ENCODE measurements around the gene NUP153.

Gene NUP153

DNA sequence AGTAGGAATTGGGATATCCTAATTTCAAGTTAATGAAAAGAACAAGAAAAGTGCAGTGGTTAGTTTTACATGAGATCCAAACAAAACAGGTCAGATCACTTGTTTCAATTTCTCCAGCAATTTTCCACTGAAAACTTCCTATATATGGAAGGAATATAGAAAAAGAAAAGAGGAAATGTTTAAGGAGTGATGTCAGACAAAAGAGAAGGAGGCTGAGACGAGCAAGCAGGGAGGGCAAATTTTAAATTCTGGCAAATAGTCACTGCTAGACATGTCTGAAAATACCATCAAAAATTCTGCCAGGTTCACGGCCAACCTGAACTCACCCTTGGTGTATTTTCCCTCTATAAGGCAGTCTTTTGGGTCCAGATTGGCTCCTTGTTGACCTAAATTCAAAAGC, 9.5 kb upstream of the NUP153 start:
- TF ChIP-seq REST (IDR thresholded peaks at IDR 0.05; ENCODE audit: insufficient read depth in 1 of 2, low read depth in 2 of 2, low read length in 2 of 2) (no peak), FOXP2 (optimal IDR thresholded peaks at IDR 0.05; ENCODE audit: borderline replicate concordance, extremely low read depth, extremely low read length, insufficient read depth) (no peak), SIN3A (IDR thresholded peaks at IDR 0.05; ENCODE audit: borderline replicate concordance, insufficient read depth, low read length) (no peak), TAF1 (IDR thresholded peaks at IDR 0.05; ENCODE audit: borderline replicate concordance, insufficient read depth, low read length) (no peak), POLR2AphosphoS5 (IDR thresholded peaks at IDR 0.05; ENCODE audit: low read depth, low read length) (no peak)

DNA sequence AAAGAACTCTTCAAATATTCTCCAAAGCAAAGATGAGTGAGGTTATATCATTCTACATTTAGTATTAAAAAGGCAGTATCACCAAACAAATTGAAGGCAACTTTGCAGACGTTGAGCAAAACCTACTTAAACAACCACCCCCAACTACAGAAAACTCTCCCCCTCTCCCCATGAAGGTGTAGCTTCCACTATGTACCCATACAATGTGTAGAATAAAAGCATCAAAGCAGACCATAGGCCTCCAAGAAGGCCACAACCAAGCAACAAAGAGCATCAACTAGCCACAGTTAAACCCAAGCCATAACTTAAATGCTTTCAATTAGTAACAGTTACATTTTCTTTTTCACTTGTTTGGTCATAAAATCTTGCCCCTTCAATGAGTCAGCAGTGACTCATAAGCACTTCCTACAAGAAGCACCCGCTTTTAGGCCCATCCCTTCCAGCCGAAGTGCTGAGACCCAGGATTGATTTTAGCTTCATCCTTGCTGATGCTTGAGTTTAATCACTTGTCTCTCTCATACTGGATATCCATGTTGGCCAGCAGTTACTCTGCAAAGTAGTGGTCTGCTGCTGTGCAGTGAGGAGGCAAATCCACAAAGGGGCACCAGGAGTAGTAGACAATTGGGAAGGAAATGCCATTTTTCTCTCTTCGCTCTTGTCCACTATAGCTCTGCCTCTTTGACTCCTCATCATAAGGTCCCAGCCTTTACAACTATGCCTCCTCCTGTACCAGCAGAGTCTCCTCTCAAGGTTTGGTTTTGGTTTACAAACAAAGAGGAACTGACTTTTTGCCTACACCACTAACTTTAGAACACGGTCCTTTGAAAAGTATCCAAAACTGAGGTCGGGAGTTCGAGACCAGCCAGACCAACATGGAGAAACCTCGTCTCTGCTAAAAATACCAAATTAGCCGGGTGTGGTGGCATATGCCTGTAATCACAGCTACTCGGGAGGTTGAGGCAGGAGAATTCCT, 8.4 kb upstream of the NUP153 start:
- 0 out of 4 replicates have a peak, but pooled peaks of 1 of the 2 experiments have one; percentile 31 for TF ChIP-seq REST (IDR thresholded peaks at IDR 0.05; ENCODE audit: insufficient read depth in 1 of 2, low read depth in 2 of 2, low read length in 2 of 2)
- no peak for TF ChIP-seq SIN3A (IDR thresholded peaks at IDR 0.05; ENCODE audit: borderline replicate concordance, insufficient read depth, low read length)

GRCh38 chr6:17714177-17714576, 7.5 kb upstream of the NUP153 start:
- TF ChIP-seq POLR2AphosphoS5 (IDR thresholded peaks at IDR 0.05; ENCODE audit: low read depth, low read length) (no peak), TAF1 (IDR thresholded peaks at IDR 0.05; ENCODE audit: borderline replicate concordance, insufficient read depth, low read length) (no peak), SIN3A (IDR thresholded peaks at IDR 0.05; ENCODE audit: borderline replicate concordance, insufficient read depth, low read length) (no peak), REST (IDR thresholded peaks at IDR 0.05; ENCODE audit: insufficient read depth in 1 of 2, low read depth in 2 of 2, low read length in 2 of 2) (no peak), FOXP2 (optimal IDR thresholded peaks at IDR 0.05; ENCODE audit: borderline replicate concordance, extremely low read depth, extremely low read length, insufficient read depth) (no peak)

DNA sequence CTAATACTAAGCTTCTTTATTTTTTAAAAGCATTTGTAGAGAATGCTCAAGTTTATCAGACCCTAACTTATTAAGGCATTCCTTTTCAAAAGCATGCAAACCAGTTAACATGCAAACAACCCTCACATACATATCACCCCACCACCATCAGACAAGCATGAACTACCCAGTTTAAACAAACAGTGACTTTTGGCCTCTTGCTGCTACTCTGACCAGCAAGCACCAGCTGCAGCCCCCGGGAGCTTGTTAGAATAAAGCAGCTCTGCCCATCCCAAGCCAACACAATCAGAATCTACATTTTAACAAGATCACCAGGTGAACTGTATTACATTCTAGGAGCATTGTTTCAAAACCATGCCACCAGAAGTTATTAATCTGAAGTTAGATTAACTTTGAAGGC, 5.9 kb upstream of the NUP153 start:
- TF ChIP-seq SIN3A (IDR thresholded peaks at IDR 0.05; ENCODE audit: borderline replicate concordance, insufficient read depth, low read length): no peak
- TF ChIP-seq TAF1 (IDR thresholded peaks at IDR 0.05; ENCODE audit: borderline replicate concordance, insufficient read depth, low read length): no peak
- TF ChIP-seq REST (IDR thresholded peaks at IDR 0.05; ENCODE audit: insufficient read depth in 1 of 2, low read depth in 2 of 2, low read length in 2 of 2): no peak
- no peak for TF ChIP-seq FOXP2 (optimal IDR thresholded peaks at IDR 0.05; ENCODE audit: borderline replicate concordance, extremely low read depth, extremely low read length, insufficient read depth)
- no peak for TF ChIP-seq POLR2AphosphoS5 (IDR thresholded peaks at IDR 0.05; ENCODE audit: low read depth, low read length)

Data from PFSK-1 (cell line).